NCI-H2227 treated with DMSO at 0.1 percent for 48 hours (cell line): ENCODE measurements around the gene BDP1.
"Not testable (repeated sequence)": the region's sequence is repeated elsewhere in the genome, so short reads cannot be mapped to it uniquely, and the experiment has no call there.

Experiments used
- DNase-seq: peaks from one replicate; lab custom pipeline; 2025; lab: John Stamatoyannopoulos, UW

The BDP1 gene

GRCh38 chr5:71571811-71572210 is 116.4 kb downstream of the BDP1 start:
- DNase-seq: not testable (repeated sequence)

DNA sequence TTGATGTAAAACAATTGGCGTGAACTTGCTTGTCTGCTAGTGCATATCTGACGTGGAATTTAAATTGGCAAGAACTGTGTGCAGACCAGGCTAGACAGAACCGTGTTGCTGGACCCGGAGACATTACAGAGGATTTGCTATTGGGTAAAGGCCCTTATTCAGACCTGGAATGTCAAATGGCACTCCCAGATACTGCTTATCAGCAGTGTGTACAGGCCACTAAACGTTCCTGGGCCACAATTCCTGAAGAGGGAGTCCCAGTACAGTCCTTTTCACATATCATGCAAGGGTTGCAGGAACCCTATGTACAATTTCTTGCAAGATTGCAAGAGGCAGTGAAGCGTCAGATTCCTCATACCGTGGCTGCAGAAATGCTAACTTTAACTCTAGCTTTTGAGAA is 118.1 kb downstream of the BDP1 start:
- no peak for DNase-seq

DNA sequence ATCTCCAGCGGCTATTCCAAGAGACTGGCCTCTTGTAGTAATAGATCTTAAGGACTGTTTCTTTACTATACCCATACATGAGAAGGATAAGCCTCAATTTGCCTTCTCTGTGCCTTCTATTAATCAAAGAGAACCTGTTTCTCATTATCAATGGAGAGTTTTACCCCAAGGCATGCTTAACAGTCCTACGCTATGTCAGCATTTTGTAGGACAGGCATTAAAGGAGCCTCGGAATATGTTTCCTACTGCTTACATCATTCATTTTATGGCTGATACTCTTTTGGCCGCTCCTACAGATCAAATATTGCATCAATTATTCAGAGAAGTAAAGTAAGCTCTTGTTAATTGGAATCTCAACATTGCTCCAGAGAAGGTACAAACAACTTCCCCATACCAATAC is 120.1 kb downstream of the BDP1 start:
- not testable (repeated sequence) for DNase-seq

- no peak for DNase-seq
Measured at GRCh38 chr5:71576241-71576640, 120.8 kb downstream of the BDP1 start.

GRCh38 chr5:71577839-71578238 is 122.4 kb downstream of the BDP1 start:
- DNase-seq: not testable (repeated sequence)

DNA sequence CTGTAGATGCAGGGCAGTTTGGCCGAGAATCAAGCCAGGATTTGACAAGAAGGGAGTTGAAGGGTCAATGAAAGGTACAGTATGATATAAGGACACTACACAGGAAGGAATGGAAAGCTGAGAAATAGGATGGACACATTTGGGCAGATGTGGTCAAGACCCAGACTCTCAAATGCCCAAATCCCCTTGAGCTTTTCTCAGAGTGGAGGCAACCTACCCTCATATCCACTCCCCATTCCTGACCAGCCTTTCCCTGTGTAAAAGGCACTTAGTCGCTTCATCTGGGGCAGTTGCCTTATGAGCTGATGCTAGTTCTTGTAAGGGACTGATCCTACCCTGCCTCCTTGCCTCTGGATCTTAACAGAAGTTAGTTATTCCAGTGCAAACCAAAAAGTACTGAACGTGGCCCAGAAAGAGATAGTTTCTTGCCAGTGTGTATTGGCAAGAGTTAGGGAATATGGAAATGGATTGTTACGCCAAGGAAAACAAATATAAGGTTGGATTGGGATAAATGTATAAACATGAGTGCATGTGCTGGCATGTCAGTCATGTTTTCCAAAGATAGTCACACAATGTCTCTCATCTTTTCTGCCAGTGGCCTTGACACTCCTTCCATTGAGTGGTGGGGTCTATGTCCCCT is 127.6 kb downstream of the BDP1 start:
- DNase-seq: no peak

GRCh38 chr5:71586052-71586940 is 130.8 kb downstream of the BDP1 start:
- DNase-seq: peak; percentile 77

- DNase-seq: peak; percentile 79
Measured at GRCh38 chr5:71586941-71587765, 131.7 kb downstream of the BDP1 start, which contains the start of gene MCCC2. Gene MCCC2, plus strand, starts transcription at chr5:71587340. Its CDS starts 86 bp downstream, at chr5:71587426.

- no peak for DNase-seq
Measured at GRCh38 chr5:71587766-71588532, 132.5 kb downstream of the BDP1 start.

DNA sequence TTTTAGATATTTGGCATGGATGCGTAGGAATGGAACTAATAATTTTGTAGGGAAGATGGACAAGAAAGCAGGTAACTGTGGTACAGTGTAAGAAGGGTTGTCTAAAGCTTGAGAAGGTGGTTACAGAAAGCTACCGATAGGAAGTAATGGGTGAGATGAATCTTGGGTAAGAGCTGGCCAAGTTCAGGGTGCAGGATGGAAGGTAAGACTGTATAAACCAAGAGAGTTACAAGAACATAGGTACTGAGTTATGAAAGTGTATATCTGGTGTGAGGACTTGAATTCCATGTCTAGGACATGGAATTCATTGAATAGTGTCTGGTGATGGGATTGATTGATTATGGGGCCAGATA is 133.1 kb downstream of the BDP1 start:
- no peak for DNase-seq

- DNase-seq: peak; percentile 2
Measured at GRCh38 chr5:71589903-71590302, 134.5 kb downstream of the BDP1 start.

- no peak for DNase-seq
Measured at GRCh38 chr5:71591100-71591499, 135.6 kb downstream of the BDP1 start.

- DNase-seq: no peak
Measured at GRCh38 chr5:71596169-71596568, 140.7 kb downstream of the BDP1 start.

GRCh38 chr5:71597001-71597400 is 141.6 kb downstream of the BDP1 start:
- DNase-seq: no peak

- DNase-seq: no peak
Measured at GRCh38 chr5:71600783-71601182, 145.3 kb downstream of the BDP1 start.

DNA sequence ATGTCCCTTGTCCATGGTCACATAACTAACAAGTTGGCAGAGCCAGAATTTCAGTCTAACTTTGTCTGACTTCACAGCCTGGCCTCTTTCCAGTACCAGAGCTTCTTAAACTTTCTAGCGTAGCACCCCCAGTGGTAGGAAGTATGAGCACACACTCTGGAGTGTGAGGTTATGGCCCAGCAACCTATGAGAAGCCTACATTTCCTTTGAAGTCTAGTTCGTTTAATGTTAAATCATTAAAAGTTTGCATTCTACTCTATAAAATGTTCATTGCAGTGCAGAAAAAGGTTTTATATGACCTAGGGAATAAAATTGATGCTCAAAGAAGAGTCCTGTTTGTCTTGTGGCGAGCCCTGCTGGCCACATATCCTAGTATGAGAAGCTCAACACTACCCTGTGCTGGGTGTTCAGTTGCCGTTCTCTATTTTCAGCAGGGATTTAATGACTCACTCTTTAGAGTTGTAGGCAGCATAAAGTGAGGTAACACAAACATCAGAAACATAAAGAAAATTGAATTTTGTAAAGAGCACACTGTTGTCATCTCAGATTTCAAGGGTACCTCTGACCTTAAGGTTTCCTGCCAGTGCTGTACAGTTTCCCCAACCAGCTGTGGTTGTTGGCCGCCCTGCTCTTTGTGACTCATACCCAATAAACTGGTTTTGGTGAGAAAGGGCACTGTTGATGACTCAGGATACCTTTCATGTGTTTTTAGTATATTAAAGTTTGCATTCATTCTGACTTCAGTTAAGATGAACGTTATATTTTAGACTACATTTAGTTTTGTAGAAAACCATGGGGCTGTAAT is 146.0 kb downstream of the BDP1 start:
- DNase-seq: no peak

DNA sequence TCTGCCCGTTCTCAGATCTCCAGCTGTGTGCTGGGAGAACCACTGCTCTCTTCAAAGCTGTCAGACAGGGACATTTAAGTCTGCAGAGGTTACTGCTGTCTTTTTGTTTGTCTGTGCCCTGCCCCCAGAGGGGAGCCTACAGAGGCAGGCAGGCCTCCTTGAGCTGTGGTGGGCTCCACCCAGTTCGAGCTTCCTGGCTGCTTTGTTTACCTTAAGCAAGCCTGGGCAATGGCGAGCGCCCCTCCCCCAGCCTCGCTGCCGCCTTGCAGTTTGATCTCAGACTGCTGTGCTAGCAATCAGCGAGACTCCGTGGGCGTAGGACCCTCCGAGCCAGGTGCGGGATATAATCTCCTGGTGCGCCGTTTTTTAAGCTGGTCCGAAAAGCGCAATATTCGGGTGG is 154.5 kb downstream of the BDP1 start:
- DNase-seq: not testable (repeated sequence)

DNA sequence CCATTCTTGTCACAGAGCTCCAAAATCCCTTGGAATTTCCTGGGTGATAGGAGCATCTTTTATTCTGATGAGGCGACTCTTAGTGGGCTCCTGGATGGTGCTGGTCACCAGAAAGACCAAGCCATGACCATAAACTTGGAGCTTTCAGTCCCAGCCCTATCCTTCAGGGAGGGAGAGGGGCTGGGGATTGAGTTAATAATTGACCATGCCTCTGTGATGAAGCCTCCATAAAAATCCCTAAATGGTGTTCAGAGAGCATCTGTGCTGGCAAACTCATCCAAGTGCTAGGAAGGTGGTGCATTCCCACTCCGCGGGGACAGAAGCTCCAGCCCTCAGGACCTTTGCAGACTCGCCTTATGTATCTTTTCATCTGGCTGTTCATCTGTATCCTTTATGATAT is 160.4 kb downstream of the BDP1 start:
- DNase-seq: no peak
